ENCODE data around the gene PPP2R2C. TPM values are rescaled to one million over a fixed set of nuclear protein-coding genes. Genes with fewer than 3 reads are reported as not detected.

PPP2R2C gene
- polyA plus RNA-seq, 1 donor (not counting 4 experiments of a cell fraction or from before 2014, with no cell fraction given), result 12.3 TPM

DNA sequence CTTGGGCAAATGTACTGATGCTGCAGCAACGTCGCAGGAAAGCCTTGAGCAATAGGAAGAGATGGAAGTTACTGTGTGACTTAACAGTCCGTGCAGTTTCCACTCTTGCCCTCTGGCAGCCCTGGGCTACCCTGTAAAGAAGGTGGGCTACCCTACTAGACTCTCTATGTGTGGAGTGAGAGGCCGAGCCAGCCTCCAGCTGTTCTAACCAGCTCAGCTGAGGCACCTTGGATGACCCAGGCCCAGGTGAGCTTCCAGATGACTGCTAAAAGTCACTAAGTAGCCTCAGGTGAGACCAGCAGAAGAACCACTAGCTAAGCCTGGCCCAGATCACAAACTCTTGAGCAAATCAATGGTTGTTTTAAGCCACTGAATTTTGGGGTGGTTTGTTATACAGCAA is 34.9 kb upstream of the PPP2R2C start:
- dilution Hi-C loops (cut with MboI; ENCODE audit: extremely low pct_ligation_motif_present, low sequenced_read_pairs), result no loop called here
- H3K36me3 ChIP-seq (ENCODE audit: control insufficient read depth in 2 of 2, extremely low read depth in 1 of 2, insufficient read depth in 2 of 2, low read length in 2 of 2), result no peaks in the 10 kb centered on the region
- H3K27ac ChIP-seq (ENCODE audit: control insufficient read depth, insufficient read depth, low read length), result no peak overlapping the region
- H3K4me3 ChIP-seq (ENCODE audit: control insufficient read depth in 2 of 3, extremely low read depth in 1 of 3, insufficient read depth in 2 of 3, low read depth in 1 of 3, low read length in 3 of 3), result no peak overlapping the region
- H4K20me1 ChIP-seq (ENCODE audit: control insufficient read depth, extremely low read depth, insufficient read depth, low read length), result no peaks in the 10 kb centered on the region
- no peaks in the 10 kb centered on the region for H3K79me2 ChIP-seq (ENCODE audit: control insufficient read depth, insufficient read depth, low read length)
- TF ChIP-seq, protein P1, sequence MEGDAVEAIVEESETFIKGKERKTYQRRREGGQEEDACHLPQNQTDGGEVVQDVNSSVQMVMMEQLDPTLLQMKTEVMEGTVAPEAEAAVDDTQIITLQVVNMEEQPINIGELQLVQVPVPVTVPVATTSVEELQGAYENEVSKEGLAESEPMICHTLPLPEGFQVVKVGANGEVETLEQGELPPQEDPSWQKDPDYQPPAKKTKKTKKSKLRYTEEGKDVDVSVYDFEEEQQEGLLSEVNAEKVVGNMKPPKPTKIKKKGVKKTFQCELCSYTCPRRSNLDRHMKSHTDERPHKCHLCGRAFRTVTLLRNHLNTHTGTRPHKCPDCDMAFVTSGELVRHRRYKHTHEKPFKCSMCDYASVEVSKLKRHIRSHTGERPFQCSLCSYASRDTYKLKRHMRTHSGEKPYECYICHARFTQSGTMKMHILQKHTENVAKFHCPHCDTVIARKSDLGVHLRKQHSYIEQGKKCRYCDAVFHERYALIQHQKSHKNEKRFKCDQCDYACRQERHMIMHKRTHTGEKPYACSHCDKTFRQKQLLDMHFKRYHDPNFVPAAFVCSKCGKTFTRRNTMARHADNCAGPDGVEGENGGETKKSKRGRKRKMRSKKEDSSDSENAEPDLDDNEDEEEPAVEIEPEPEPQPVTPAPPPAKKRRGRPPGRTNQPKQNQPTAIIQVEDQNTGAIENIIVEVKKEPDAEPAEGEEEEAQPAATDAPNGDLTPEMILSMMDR (optimal IDR thresholded peaks at IDR 0.05 in 1 of 3, IDR thresholded peaks at IDR 0.05 in 1 of 3, conservative IDR thresholded peaks at IDR 0.05 in 1 of 3; ENCODE audit: extremely low read depth in 1 of 3, insufficient read depth in 2 of 3, low read length in 3 of 3), result no peak
- TF ChIP-seq EZH2 (IDR thresholded peaks at IDR 0.05; ENCODE audit: low read length), result no peak
- DNase-seq (ENCODE audit: low read depth, low spot score), result no peak
- peaks cover 4% of the 10 kb centered on the region for H3K9me3 ChIP-seq (ENCODE audit: control insufficient read depth, low read depth, low read length)
- no peak overlapping the region for H3K9ac ChIP-seq (ENCODE audit: control insufficient read depth, extremely low read depth, insufficient read depth, low read length)
- no peaks in the 10 kb centered on the region for H3K4me1 ChIP-seq (ENCODE audit: control insufficient read depth, extremely low read depth, insufficient read depth, low read length)
- FAIRE-seq, result no peak
- H3K4me2 ChIP-seq (ENCODE audit: control insufficient read depth, extremely low read depth, insufficient read depth, low read depth, low read length), result no peak overlapping the region
- H3K9me1 ChIP-seq (ENCODE audit: control insufficient read depth, extremely low read depth, insufficient read depth, low read length), result no peaks in the 10 kb centered on the region
- H3K27me3 ChIP-seq (ENCODE audit: control insufficient read depth, extremely low read depth, insufficient read depth, low read length), result no peaks in the 10 kb centered on the region
- H2AFZ ChIP-seq (ENCODE audit: control insufficient read depth, low read length), result no peak overlapping the region

DNA sequence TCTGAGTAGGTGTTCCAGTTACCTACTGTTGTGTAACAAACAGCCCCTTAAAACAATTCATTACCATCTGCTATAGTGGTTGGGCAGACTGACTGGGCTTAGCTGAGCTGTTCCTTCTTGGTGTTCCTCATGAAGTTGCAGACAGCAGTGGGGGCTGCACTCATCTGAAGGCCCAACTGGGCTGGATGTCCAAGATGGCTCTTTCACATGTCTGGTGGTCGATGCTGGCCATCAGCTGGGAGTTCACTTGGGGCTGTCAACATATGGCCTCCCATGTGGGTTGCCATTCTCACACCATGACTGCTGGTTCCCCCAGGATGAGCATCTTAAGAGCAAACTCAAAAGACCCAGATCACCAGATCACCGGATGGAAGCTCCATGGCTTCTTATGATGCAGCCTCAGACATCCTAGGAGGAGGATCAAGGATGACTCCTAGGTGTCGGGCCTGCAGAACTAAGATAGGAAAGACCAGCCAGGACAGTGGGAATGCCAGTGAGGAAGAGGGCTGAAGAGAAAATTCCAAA is 34.3 kb upstream of the PPP2R2C start:
- Histone ChIP-seq H3K79me2 (ENCODE audit: control insufficient read depth, insufficient read depth, low read length) (no peaks in the 10 kb centered on the region), H4K20me1 (ENCODE audit: control insufficient read depth, extremely low read depth, insufficient read depth, low read length) (no peaks in the 10 kb centered on the region), H3K4me2 (ENCODE audit: control insufficient read depth, extremely low read depth, insufficient read depth, low read depth, low read length) (no peak overlapping the region), H3K9me1 (ENCODE audit: control insufficient read depth, extremely low read depth, insufficient read depth, low read length) (no peaks in the 10 kb centered on the region), H3K4me1 (ENCODE audit: control insufficient read depth, extremely low read depth, insufficient read depth, low read length) (no peaks in the 10 kb centered on the region), H3K27me3 (ENCODE audit: control insufficient read depth, extremely low read depth, insufficient read depth, low read length) (peaks cover 2% of the 10 kb centered on the region), H3K27ac (ENCODE audit: control insufficient read depth, insufficient read depth, low read length) (no peak overlapping the region), H3K9ac (ENCODE audit: control insufficient read depth, extremely low read depth, insufficient read depth, low read length) (no peak overlapping the region), H2AFZ (ENCODE audit: control insufficient read depth, low read length) (no peak overlapping the region), H3K36me3 (ENCODE audit: control insufficient read depth in 2 of 2, extremely low read depth in 1 of 2, insufficient read depth in 2 of 2, low read length in 2 of 2) (no peaks in the 10 kb centered on the region), H3K4me3 (ENCODE audit: control insufficient read depth in 2 of 3, extremely low read depth in 1 of 3, insufficient read depth in 2 of 3, low read depth in 1 of 3, low read length in 3 of 3) (no peak overlapping the region), H3K9me3 (ENCODE audit: control insufficient read depth, low read depth, low read length) (peaks cover 4% of the 10 kb centered on the region)
- dilution Hi-C loops (cut with MboI; ENCODE audit: extremely low pct_ligation_motif_present, low sequenced_read_pairs), result no loop called here
- FAIRE-seq (no peak), DNase-seq (ENCODE audit: low read depth, low spot score) (no peak)
- no peak for TF ChIP-seq EZH2 (IDR thresholded peaks at IDR 0.05; ENCODE audit: low read length)
- TF ChIP-seq, protein P1 (optimal IDR thresholded peaks at IDR 0.05 in 1 of 3, IDR thresholded peaks at IDR 0.05 in 1 of 3, conservative IDR thresholded peaks at IDR 0.05 in 1 of 3; ENCODE audit: extremely low read depth in 1 of 3, insufficient read depth in 2 of 3, low read length in 3 of 3), result no peak
